ENCODE results near the gene CLIP1. TPM values are rescaled to one million over a fixed set of nuclear protein-coding genes. Genes with fewer than 3 reads are reported as not detected.

The CLIP1 gene
- total RNA-seq, 6 experiments from 2014 or later, result 35.4 to 63.4 (median 43.1) TPM

DNA sequence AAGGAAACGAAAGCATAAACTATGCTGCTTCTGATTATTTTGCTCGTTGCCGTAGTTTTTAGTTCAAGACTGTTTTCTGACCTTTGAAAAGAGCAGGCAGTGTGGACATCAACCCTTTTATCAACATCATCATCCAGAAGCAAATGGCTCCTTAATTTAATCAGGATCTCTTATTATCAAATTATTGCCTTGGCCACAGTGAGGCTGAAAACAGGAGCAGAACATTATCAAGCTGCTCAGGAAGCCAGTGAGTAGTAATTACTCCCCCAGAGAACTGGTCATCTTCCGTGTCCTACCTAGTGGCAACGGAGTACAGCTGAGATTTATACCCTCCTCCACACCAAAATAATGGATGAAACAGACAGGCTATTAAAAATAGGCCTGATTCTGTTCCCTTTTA is 194.4 kb downstream of the CLIP1 start:
- DNase-seq (no peak), ATAC-seq (no peak)
- TF ChIP-seq POLR2A (IDR thresholded peaks at IDR 0.05), result no peak
- TF ChIP-seq, protein P1, sequence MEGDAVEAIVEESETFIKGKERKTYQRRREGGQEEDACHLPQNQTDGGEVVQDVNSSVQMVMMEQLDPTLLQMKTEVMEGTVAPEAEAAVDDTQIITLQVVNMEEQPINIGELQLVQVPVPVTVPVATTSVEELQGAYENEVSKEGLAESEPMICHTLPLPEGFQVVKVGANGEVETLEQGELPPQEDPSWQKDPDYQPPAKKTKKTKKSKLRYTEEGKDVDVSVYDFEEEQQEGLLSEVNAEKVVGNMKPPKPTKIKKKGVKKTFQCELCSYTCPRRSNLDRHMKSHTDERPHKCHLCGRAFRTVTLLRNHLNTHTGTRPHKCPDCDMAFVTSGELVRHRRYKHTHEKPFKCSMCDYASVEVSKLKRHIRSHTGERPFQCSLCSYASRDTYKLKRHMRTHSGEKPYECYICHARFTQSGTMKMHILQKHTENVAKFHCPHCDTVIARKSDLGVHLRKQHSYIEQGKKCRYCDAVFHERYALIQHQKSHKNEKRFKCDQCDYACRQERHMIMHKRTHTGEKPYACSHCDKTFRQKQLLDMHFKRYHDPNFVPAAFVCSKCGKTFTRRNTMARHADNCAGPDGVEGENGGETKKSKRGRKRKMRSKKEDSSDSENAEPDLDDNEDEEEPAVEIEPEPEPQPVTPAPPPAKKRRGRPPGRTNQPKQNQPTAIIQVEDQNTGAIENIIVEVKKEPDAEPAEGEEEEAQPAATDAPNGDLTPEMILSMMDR (IDR thresholded peaks at IDR 0.05), result no peak
- Histone ChIP-seq H3K27me3 (no peaks in the 10 kb centered on the region), H3K27ac (no peak overlapping the region), H3K9me3 (no peaks in the 10 kb centered on the region), H3K4me3 (no peak overlapping the region), H3K4me1 (peaks cover 0 to 24% (median 9%) of the 10 kb centered on the region in 4 donors), H3K36me3 (peaks cover 0 to 36% (median 6%) of the 10 kb centered on the region in 4 donors)
- intact Hi-C loops (cut with DNase I), result no loop called here
- 81% methylated on average over 5 of the region's 5 CpGs for WGBS (ENCODE audit: insufficient coverage, low coverage, low lambda C conversion rate, missing lambda C conversion rate)

DNA sequence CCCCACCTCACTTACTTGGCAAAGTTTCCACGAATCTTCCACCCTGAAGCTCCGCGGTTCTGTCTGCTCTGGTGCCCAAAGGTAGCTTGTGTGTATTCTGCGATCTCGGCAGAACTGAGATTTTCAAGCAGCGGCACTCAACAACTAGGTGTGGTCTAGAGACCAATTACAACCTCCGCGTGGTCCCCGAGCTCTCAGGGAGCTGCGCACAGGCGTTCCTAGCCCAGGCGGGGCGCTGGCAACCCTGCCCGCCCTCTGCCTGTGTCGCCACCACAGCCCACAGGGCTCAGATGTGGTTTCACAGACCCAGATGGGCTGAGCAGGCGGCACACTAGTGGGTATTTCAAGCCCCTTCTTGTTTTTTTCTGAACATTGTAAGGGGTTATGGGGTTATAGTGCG is 195.1 kb downstream of the CLIP1 start:
- intact Hi-C loops (cut with DNase I), result no loop called here
- ATAC-seq (no peak), DNase-seq (no peak)
- Histone ChIP-seq H3K27ac (no peak overlapping the region), H3K36me3 (peaks cover 0 to 37% (median 5%) of the 10 kb centered on the region in 4 donors), H3K4me1 (peaks cover 0 to 24% (median 9%) of the 10 kb centered on the region in 4 donors), H3K4me3 (no peak overlapping the region), H3K9me3 (no peaks in the 10 kb centered on the region), H3K27me3 (no peaks in the 10 kb centered on the region)
- TF ChIP-seq POLR2A (IDR thresholded peaks at IDR 0.05), result no peak
- TF ChIP-seq, protein P1 (IDR thresholded peaks at IDR 0.05), result no peak
- 74% methylated on average over 9 of the region's 17 CpGs for whole genome bisulfite sequencing (ENCODE audit: insufficient coverage, low coverage, low lambda C conversion rate, missing lambda C conversion rate)

DNA sequence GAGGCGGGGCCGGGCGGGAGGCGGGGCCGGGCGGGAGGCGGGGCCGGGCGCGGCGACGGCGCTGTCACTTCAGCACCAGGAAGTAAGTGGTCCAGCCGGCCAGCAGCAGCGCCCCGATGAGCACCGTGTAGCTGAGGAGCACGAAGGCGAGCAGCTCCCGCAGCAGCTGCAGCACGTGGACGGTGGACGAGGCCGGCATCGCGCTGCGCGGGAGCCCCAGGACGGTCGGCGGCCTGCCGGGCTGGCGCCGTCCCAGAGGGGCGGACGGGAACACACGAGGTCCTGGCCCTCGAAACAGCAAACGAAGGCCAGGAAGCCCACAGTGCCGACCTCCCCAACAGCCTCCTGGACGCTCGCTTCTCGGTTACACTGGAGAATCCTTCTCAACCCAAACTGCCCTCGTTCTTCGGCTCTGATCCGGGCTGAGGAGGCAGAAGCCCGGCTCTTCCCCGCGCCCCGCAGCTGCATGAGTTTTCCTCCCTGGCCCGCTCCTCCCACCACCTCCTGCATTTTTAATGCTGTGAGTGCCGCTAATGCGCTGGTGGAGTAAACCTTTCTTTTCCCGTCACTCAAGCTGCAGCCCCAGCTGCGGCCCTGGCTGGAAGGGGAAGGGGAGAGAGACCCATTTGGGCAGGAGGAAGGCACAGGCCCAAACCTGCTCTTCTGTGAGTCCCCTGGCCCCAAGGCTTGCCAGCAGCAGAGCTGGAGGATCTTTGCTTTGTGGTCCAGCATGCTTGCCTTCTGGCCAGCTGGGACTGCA is 195.9 kb downstream of the CLIP1 start:
- DNase-seq, result no peak
- no peak overlapping the region for H3K27ac ChIP-seq
- intact Hi-C loops (cut with DNase I), result no loop called here
- TF ChIP-seq POLR2A (IDR thresholded peaks at IDR 0.05), result no peak
- TF ChIP-seq, protein P1 (IDR thresholded peaks at IDR 0.05), result no peak
- 33% methylated on average over 10 of the region's 55 CpGs for WGBS (ENCODE audit: insufficient coverage, low coverage, low lambda C conversion rate, missing lambda C conversion rate)
- peaks cover 0 to 33% (median 7%) of the 10 kb centered on the region in 4 donors for H3K36me3 ChIP-seq
- peaks cover 0 to 24% (median 9%) of the 10 kb centered on the region in 4 donors for H3K4me1 ChIP-seq
- ATAC-seq, result no peak
- H3K27me3 ChIP-seq, result no peaks in the 10 kb centered on the region
- H3K9me3 ChIP-seq, result no peaks in the 10 kb centered on the region
- H3K4me3 ChIP-seq, result peak overlapping the region; percentile 26 to 58 (median 40)

DNA sequence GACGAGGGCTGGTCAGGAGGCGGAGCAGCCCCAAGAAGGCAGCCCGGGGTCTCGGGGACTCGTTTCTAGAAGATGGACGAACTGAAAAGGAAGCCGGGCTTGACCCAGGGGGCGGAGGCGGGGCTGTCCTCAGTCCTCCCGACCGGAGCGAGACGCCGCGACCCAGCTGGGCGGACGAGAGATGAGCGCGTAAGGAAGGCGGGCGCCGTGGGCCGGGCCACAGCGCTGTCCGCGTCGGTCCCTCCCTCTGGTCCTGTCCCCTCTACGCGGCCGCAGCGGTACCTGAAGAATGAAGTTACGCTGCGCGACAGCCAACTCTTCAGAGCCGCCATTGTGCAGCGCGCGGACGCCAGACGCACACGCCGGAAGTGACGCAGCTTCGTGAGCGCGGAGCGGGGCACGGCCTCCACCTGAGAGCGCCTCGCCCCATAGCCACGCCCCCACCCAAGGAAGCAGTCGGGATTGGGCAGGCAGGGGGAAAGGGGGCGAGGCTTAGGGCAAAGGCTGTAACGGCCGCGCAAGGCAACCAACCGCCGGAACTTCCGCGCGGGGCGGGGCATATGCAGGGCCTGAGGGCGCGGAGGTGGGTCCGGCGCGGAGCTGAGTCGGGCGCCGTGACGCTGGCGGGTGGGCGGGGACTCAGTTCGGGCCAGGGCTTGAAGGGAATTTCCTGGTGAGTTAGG is 196.6 kb downstream of the CLIP1 start, which contains the start of gene DIABLO:
Gene DIABLO (minus strand): TSS at position 370 of the 683 bp plus-strand sequence. CDS start 38 bp downstream, at position 332.
- TF ChIP-seq, protein P1 (IDR thresholded peaks at IDR 0.05), result no peak
- peak; percentile 94 for TF ChIP-seq POLR2A (IDR thresholded peaks at IDR 0.05)
- Histone ChIP-seq H3K9me3 (no peaks in the 10 kb centered on the region), H3K4me3 (peak within 1 kb of the TSS; percentile 76 to 100 (median 96)), H3K36me3 (peaks cover 0 to 33% (median 4%) of the 10 kb centered on the region in 4 donors), H3K4me1 (peaks cover 0 to 24% (median 9%) of the 10 kb centered on the region in 4 donors), H3K27me3 (no peaks in the 10 kb centered on the region), H3K27ac (peak within 1 kb of the TSS; percentile 67 to 90 (median 86))
- 0% methylated on average over 12 of the region's 74 CpGs for WGBS (ENCODE audit: insufficient coverage, low coverage, low lambda C conversion rate, missing lambda C conversion rate)
- ATAC-seq, result peak; percentile 95 to 98 (median 97)
- intact Hi-C loops (cut with DNase I), result no loop called here
- peak; percentile 100 for DNase-seq

Other genes starting within 250 kb of the CLIP1 start
- gene IL31, start 248.4 kb downstream of the CLIP1 start, total RNA-seq, result not detected
- under 1 TPM in 3 of 6 experiments, not detected in 3; 0.26 to 0.37 (median 0.31) TPM for gene LRRC43, start 239.5 kb downstream of the CLIP1 start, total RNA-seq
- gene B3GNT4, start 219.0 kb downstream of the CLIP1 start, total RNA-seq, result under 1 TPM in 2 of 6 experiments, not detected in 4; 0.42 to 0.43 TPM
- 10 to 100 TPM; 21.0 to 41.0 (median 24.1) TPM for gene DIABLO, start 196.6 kb downstream of the CLIP1 start, total RNA-seq
- gene VPS33A, start 156.2 kb downstream of the CLIP1 start, total RNA-seq, result 10 to 100 TPM in 4 of 6 experiments, 1 to 10 TPM in 2; 8.5 to 14.7 (median 11.6) TPM
- gene ZCCHC8, start 78.3 kb upstream of the CLIP1 start, total RNA-seq, result 10 to 100 TPM in 2 of 6 experiments, 1 to 10 TPM in 4; 8.5 to 13.0 (median 9.3) TPM
- 10 to 100 TPM; 17.6 to 27.7 (median 23.4) TPM for gene RSRC2, start 104.3 kb upstream of the CLIP1 start, total RNA-seq
- 10 to 100 TPM in 1 of 6 experiments, 1 to 10 TPM in 5; 2.1 to 10.7 (median 3.5) TPM for gene KNTC1, start 104.6 kb upstream of the CLIP1 start, total RNA-seq